H9 (cell line): ENCODE measurements around the gene CDC14A. TPM values are rescaled to one million over a fixed set of nuclear protein-coding genes. Genes with fewer than 3 reads are reported as not detected.

Source experiments
- DNase-seq: peaks from one replicate; pipeline ENCODE4 v3.0.0-alpha.2; 2017
- H2AFZ ChIP-seq: one replicate; pipeline ENCODE4 v1.6.1; 2013; ENCODE audit warnings: mild to moderate bottlenecking, low read length, control low read depth, moderate library complexity
- H2AK5ac ChIP-seq: 2 replicates; pipeline ENCODE4 v1.6.1; 2013; ENCODE audit warnings: low read length, control low read depth, mixed read lengths; ENCODE audit not compliant: insufficient read length
- H2BK120ac ChIP-seq: one replicate; pipeline ENCODE4 v1.6.1; 2013; ENCODE audit warnings: low read depth, mild to moderate bottlenecking, low read length, control low read depth, inconsistent platforms; ENCODE audit not compliant: poor library complexity, severe bottlenecking
- H2BK12ac ChIP-seq: 2 replicates; pipeline ENCODE4 v1.6.1; 2013; ENCODE audit warnings: low read length, control low read depth, mixed read lengths, low read depth; ENCODE audit not compliant: insufficient read length
- H2BK15ac ChIP-seq: 2 replicates; pipeline ENCODE4 v1.6.1; 2013; ENCODE audit warnings: low read depth, low read length, control low read depth
- H2BK20ac ChIP-seq: one replicate; pipeline ENCODE4 v1.6.1; 2013; ENCODE audit warnings: low read depth, mild to moderate bottlenecking, low read length, control low read depth, inconsistent platforms; ENCODE audit not compliant: poor library complexity, severe bottlenecking
- H2BK5ac ChIP-seq: 2 replicates; pipeline ENCODE4 v1.6.1; 2013; ENCODE audit warnings: low read length, control low read depth, mixed read lengths; ENCODE audit not compliant: insufficient read length
- H3K14ac ChIP-seq: 2 replicates; pipeline ENCODE4 v1.6.1; 2013; ENCODE audit warnings: low read length, control low read depth; ENCODE audit not compliant: insufficient read depth
- H3K18ac ChIP-seq: 2 replicates; pipeline ENCODE4 v1.6.1; 2013; ENCODE audit warnings: low read depth, mild to moderate bottlenecking, mixed read lengths, low read length, control low read depth; ENCODE audit not compliant: insufficient read length
- H3K23ac ChIP-seq: 2 replicates; pipeline ENCODE4 v1.6.1; 2013; ENCODE audit warnings: low read length, control low read depth, mixed read lengths, low read depth; ENCODE audit not compliant: insufficient read length
- H3K23me2 ChIP-seq: 2 replicates; pipeline ENCODE4 v1.6.1; 2013; ENCODE audit warnings: low read depth, mild to moderate bottlenecking, mixed read lengths, low read length, control low read depth; ENCODE audit not compliant: insufficient read length, poor library complexity, severe bottlenecking
- H3K27ac ChIP-seq: 2 replicates; pipeline ENCODE4 v1.5.1; 2013; ENCODE audit warnings: low read length, control low read depth, mixed read lengths, low read depth; ENCODE audit not compliant: insufficient read length
- H3K27me3 ChIP-seq: 2 replicates; pipeline ENCODE4 v1.6.1; 2013; ENCODE audit warnings: low read length, control low read depth, inconsistent platforms; ENCODE audit not compliant: insufficient read depth
- H3K4ac ChIP-seq: 2 replicates; pipeline ENCODE4 v1.6.1; 2013; ENCODE audit warnings: low read depth, mild to moderate bottlenecking, control low read depth, inconsistent platforms, low read length, moderate library complexity
- H3K4me1 ChIP-seq: 2 replicates; pipeline ENCODE4 v1.6.1; 2013; ENCODE audit warnings: low read length, control low read depth, inconsistent platforms; ENCODE audit not compliant: insufficient read depth
- H3K4me2 ChIP-seq: 2 replicates; pipeline ENCODE4 v1.6.1; 2013; ENCODE audit warnings: low read length, control low read depth, mixed read lengths; ENCODE audit not compliant: insufficient read length, insufficient read depth
- H3K56ac ChIP-seq: 2 replicates; pipeline ENCODE4 v1.6.1; 2013; ENCODE audit warnings: low read depth, mild to moderate bottlenecking, mixed read lengths, low read length, control low read depth; ENCODE audit not compliant: insufficient read length
- H3K79me1 ChIP-seq: 2 replicates; pipeline ENCODE4 v1.6.1; 2013; ENCODE audit warnings: low read depth, mild to moderate bottlenecking, moderate library complexity, low read length, control low read depth, inconsistent platforms; ENCODE audit not compliant: insufficient read depth, poor library complexity, severe bottlenecking
- H3K79me2 ChIP-seq: 2 replicates; pipeline ENCODE4 v1.6.1; 2013; ENCODE audit warnings: low read length, control low read depth, inconsistent platforms; ENCODE audit not compliant: insufficient read depth
- H3K9ac ChIP-seq: 2 replicates; pipeline ENCODE4 v1.6.1; 2013; ENCODE audit warnings: low read length, control low read depth, mixed read lengths; ENCODE audit not compliant: insufficient read length; ENCODE audit errors: extremely low read depth
- H3K9me3 ChIP-seq: one replicate; pipeline ENCODE4 v1.6.1; 2013; ENCODE audit warnings: low read depth, low read length, inconsistent platforms; ENCODE audit not compliant: control insufficient read depth
- H3T11ph ChIP-seq: one replicate; pipeline ENCODE4 v1.6.1; 2013; ENCODE audit warnings: mild to moderate bottlenecking, low read length, control low read depth, inconsistent platforms
- H4K20me1 ChIP-seq: one replicate; pipeline ENCODE4 v1.6.1; 2013; ENCODE audit not compliant: control insufficient read depth, insufficient read length, insufficient read depth
- H4K5ac ChIP-seq: 2 replicates; pipeline ENCODE4 v1.6.1; 2013; ENCODE audit warnings: low read depth, mild to moderate bottlenecking, mixed read lengths, low read length, control low read depth; ENCODE audit not compliant: insufficient read length
- H4K8ac ChIP-seq: replicated peaks from 2 replicates; pipeline ENCODE4 v1.6.1; 2013; ENCODE audit warnings: low read length, control low read depth, mixed read lengths, low read depth; ENCODE audit not compliant: insufficient read length
- H4K91ac ChIP-seq: 2 replicates; pipeline ENCODE4 v1.6.1; 2013; ENCODE audit warnings: low read depth, mild to moderate bottlenecking, moderate library complexity, mixed read lengths, low read length, control low read depth; ENCODE audit not compliant: insufficient read length
- H3K27ac Mint-ChIP-seq, 3 experiments: 2 replicates in 2 of 3; 3 replicates in 1 of 3; pipeline ENCODE4 v1.8.0; 2020 to 2021; ENCODE audit warnings: mixed read lengths in 3 of 3, mild to moderate bottlenecking in 1 of 3, moderate library complexity in 1 of 3
- H3K27me3 Mint-ChIP-seq: 2 replicates; pipeline ENCODE4 v1.8.0; 2021; ENCODE audit warnings: low read depth, mild to moderate bottlenecking, moderate library complexity, mixed read lengths
- H3K36me3 Mint-ChIP-seq, 3 experiments: 2 replicates in 2 of 3; 3 replicates in 1 of 3; pipeline ENCODE4 v1.8.0; 2020 to 2021; ENCODE audit warnings: low read depth in 3 of 3, mixed read lengths in 3 of 3; ENCODE audit not compliant: insufficient read depth in 1 of 3
- H3K4me1 Mint-ChIP-seq, 2 experiments: 2 replicates each; pipeline ENCODE4 v1.8.0; 2020; ENCODE audit warnings: mixed read lengths in 2 of 2
- H3K4me3 Mint-ChIP-seq, 2 experiments: 2 replicates in 1 of 2; 3 replicates in 1 of 2; pipeline ENCODE4 v1.8.0; 2020 to 2021; ENCODE audit warnings: mild to moderate bottlenecking in 2 of 2, mixed read lengths in 2 of 2, moderate library complexity in 1 of 2
- H3K9me3 Mint-ChIP-seq, 2 experiments: 2 replicates in 1 of 2; 3 replicates in 1 of 2; pipeline ENCODE4 v1.8.0; 2020; ENCODE audit warnings: mild to moderate bottlenecking in 2 of 2, mixed read lengths in 2 of 2, moderate library complexity in 1 of 2
- CTCF ChIP-seq: fragments of 200-600 bp; sonication (generic); conservative IDR thresholded peaks from 3 replicates; pipeline ENCODE4 v1.8.0; 2021; ENCODE audit warnings: antibody characterized with exemption, mild to moderate bottlenecking
- WGBS: extraction: QIAGEN DNeasy Blood & Tissue Kit; methylation state at CpG from one replicate; pipeline ENCODE4 v1.1.7; 2013; ENCODE audit warnings: missing lambda C conversion rate, low lambda C conversion rate, mixed read lengths; ENCODE audit not compliant: insufficient read length; ENCODE audit errors: extremely low coverage; 5-methylcytosine and 5-hydroxymethylcytosine counted together
- total RNA-seq: library from RNA; stranded (reverse); gene quantifications from 2 replicates; pipeline ENCODE4 v1.2.1, GENCODE V29; 2021

The CDC14A gene
- total RNA-seq, 1 experiment from 2014 or later, result 8.9 TPM

GRCh38 chr1:100441146-100441545, 88.8 kb downstream of the CDC14A start:
- H3K23me2 ChIP-seq, result no peaks in the 10 kb centered on the region
- no peaks in the 10 kb centered on the region for H3K9me3 ChIP-seq
- H2BK12ac ChIP-seq, result no peak overlapping the region
- H3K9ac ChIP-seq, result no peak overlapping the region
- no peak for DNase-seq
- no peak overlapping the region for H2BK15ac ChIP-seq
- Mint-ChIP-seq H3K9me3 (no peaks in the 10 kb centered on the region), H3K4me1 (peaks cover 20 to 23% of the 10 kb centered on the region in 2 experiments), H3K27me3 (no peaks in the 10 kb centered on the region), H3K36me3 (peaks cover 0 to 4% (median 2%) of the 10 kb centered on the region in 3 experiments; a peak in 2 of 7 replicates), H3K27ac (no peak overlapping the region), H3K4me3 (no peak overlapping the region)
- no peaks in the 10 kb centered on the region for H3K79me2 ChIP-seq
- no peak overlapping the region for H3K27ac ChIP-seq
- no peak overlapping the region for H2BK20ac ChIP-seq
- no CpG with 5 or more reads among the region's 2 CpGs for WGBS
- peaks cover 7% of the 10 kb centered on the region for H3K4me1 ChIP-seq
- H3K27me3 ChIP-seq, result no peaks in the 10 kb centered on the region
- H3T11ph ChIP-seq, result no peak overlapping the region
- H2AFZ ChIP-seq, result no peak overlapping the region
- H3K79me1 ChIP-seq, result no peaks in the 10 kb centered on the region
- no peak overlapping the region for H3K18ac ChIP-seq
- no peak overlapping the region for H4K5ac ChIP-seq
- H2BK120ac ChIP-seq, result no peak overlapping the region
- no peak overlapping the region for H3K4ac ChIP-seq
- no peak overlapping the region for H4K8ac ChIP-seq
- H4K20me1 ChIP-seq, result no peaks in the 10 kb centered on the region
- no peak overlapping the region for H4K91ac ChIP-seq
- H2BK5ac ChIP-seq, result no peak overlapping the region
- H2AK5ac ChIP-seq, result no peak overlapping the region
- no peak overlapping the region for H3K4me2 ChIP-seq
- no peak overlapping the region for H3K23ac ChIP-seq
- no peak for TF ChIP-seq CTCF
- H3K14ac ChIP-seq, result no peak overlapping the region
- no peak overlapping the region for H3K56ac ChIP-seq
